Mucosa of descending colon (tissue), 3 donors: ENCODE data around the gene NDE1. TPM values are rescaled to one million over a fixed set of nuclear protein-coding genes. Genes with fewer than 3 reads are reported as not detected.

Source experiments
- ATAC-seq: fragments of 200-7000 bp; cut with Tn5 transposase; one replicate; pipeline ENCODE4 v1.9.1; 2020; ENCODE audit warnings: mild to moderate bottlenecking, moderate library complexity
- DNase-seq, 3 donors: peaks; one replicate each; pipeline ENCODE4 v3.0.0-alpha.2; 2020
- H3K36me3 ChIP-seq: fragments of 200-600 bp; one replicate; pipeline ENCODE4 v1.8.0; 2021; ENCODE audit warnings: low read depth, mild to moderate bottlenecking
- H3K4me1 ChIP-seq: fragments of 200-600 bp; one replicate; pipeline ENCODE4 v1.8.0; 2021; ENCODE audit warnings: low read depth, mild to moderate bottlenecking
- H3K4me3 ChIP-seq: fragments of 200-600 bp; one replicate; pipeline ENCODE4 v1.8.0; 2021; ENCODE audit warnings: mild to moderate bottlenecking
- H3K9me3 ChIP-seq: fragments of 200-600 bp; one replicate; pipeline ENCODE4 v1.8.0; 2021; ENCODE audit warnings: mild to moderate bottlenecking
- intact Hi-C, 2 donors: fragments of 100-400 bp; cut with DNase I in 1 of 2; cut with micrococcal nuclease in 1 of 2; formaldehyde crosslinking; loops; one replicate each; pipeline versions ENCODE4 v1.11.0 to v1.11.1; 2022; cut with DNase I, micrococcal nuclease
- total RNA-seq, 3 donors: library from RNA; stranded (reverse); fragmentation: NEBNext Ultra II Directional in 2 of 3; extraction: Animal tissue kit (Norgen Biotek cat#: 25700) in 2 of 3; gene quantifications; one replicate each; pipeline versions ENCODE4 v1.2.1 to v1.2.4, GENCODE V29; 2021 to 2023
- TF ChIP-seq, protein P1 (sequence below): fragments of 200-600 bp; IDR thresholded peaks from one replicate; pipeline ENCODE4 v1.8.0; 2022; ENCODE audit warnings: antibody characterized with exemption, mild to moderate bottlenecking
- donor health status: DM: no; HTN: no; CAD: no; lungs with moderate emphysema.
- donor health status: DM: no; HTN: no; CAD: no.
- donor health status: DM: no; HTN: yes; CAD: no.

The NDE1 gene
- total RNA-seq, 3 donors from 2014 or later: 27.2 to 46.6 (median 33.9) TPM

GRCh38 chr16:15609286-15609649, 40.8 kb upstream of the NDE1 start:
- Histone ChIP-seq H3K4me3 (no peak overlapping the region), H3K9me3 (no peaks in the 10 kb centered on the region), H3K4me1 (no peaks in the 10 kb centered on the region), H3K36me3 (no peaks in the 10 kb centered on the region)
- TF ChIP-seq, protein P1, sequence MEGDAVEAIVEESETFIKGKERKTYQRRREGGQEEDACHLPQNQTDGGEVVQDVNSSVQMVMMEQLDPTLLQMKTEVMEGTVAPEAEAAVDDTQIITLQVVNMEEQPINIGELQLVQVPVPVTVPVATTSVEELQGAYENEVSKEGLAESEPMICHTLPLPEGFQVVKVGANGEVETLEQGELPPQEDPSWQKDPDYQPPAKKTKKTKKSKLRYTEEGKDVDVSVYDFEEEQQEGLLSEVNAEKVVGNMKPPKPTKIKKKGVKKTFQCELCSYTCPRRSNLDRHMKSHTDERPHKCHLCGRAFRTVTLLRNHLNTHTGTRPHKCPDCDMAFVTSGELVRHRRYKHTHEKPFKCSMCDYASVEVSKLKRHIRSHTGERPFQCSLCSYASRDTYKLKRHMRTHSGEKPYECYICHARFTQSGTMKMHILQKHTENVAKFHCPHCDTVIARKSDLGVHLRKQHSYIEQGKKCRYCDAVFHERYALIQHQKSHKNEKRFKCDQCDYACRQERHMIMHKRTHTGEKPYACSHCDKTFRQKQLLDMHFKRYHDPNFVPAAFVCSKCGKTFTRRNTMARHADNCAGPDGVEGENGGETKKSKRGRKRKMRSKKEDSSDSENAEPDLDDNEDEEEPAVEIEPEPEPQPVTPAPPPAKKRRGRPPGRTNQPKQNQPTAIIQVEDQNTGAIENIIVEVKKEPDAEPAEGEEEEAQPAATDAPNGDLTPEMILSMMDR: no peak
- ATAC-seq: no peak
- DNase-seq: no peak
- intact Hi-C loops: no loop called here

DNA sequence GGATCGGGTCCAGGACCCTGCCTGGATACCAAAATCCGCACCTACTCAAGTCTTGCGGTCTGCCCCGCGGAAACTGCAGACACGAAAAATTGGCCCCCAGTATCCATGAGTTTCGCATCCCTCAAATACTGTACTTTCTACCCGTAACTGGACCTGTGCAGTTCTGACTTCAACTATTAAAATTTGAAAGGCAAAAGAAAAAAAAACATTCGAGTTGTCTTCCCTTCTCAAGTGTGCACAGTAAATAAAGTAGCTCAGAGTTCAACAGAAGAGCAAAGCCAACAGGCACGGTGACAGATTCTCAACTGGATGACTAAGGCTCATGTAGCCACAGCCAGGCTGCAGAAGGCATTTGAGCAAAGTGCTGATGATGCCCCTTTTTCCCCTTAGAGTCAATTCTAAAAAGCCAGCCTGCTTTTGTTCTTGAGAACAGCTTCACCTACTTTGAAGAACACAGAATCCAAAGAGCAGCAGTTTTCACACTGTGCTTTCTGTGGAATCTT, 39.6 kb upstream of the NDE1 start:
- TF ChIP-seq, protein P1: no peak
- ATAC-seq: no peak
- no peak for DNase-seq
- intact Hi-C loops: no loop called here
- Histone ChIP-seq H3K9me3 (no peaks in the 10 kb centered on the region), H3K36me3 (no peaks in the 10 kb centered on the region), H3K4me1 (no peaks in the 10 kb centered on the region), H3K4me3 (no peak overlapping the region)

- Histone ChIP-seq H3K4me1 (no peaks in the 10 kb centered on the region), H3K9me3 (no peaks in the 10 kb centered on the region), H3K36me3 (peaks cover 7% of the 10 kb centered on the region), H3K4me3 (no peak overlapping the region)
- intact Hi-C loops: no loop called here
- no peak for DNase-seq
- no peak for ATAC-seq
- TF ChIP-seq, protein P1: no peak
These were observed 38.4 kb upstream of the NDE1 start for GRCh38 chr16:15611610-15612009.

- Histone ChIP-seq H3K9me3 (no peaks in the 10 kb centered on the region), H3K4me3 (no peak overlapping the region), H3K36me3 (peaks cover 7% of the 10 kb centered on the region), H3K4me1 (no peaks in the 10 kb centered on the region)
- ATAC-seq (no peak), DNase-seq (no peak)
- TF ChIP-seq, protein P1: no peak
- intact Hi-C loops: no loop called here
These were observed 36.4 kb upstream of the NDE1 start for GRCh38 chr16:15613676-15614075.

- intact Hi-C loops: no loop called here
- Histone ChIP-seq H3K36me3 (peaks cover 7% of the 10 kb centered on the region), H3K9me3 (no peaks in the 10 kb centered on the region), H3K4me3 (no peak overlapping the region), H3K4me1 (no peaks in the 10 kb centered on the region)
- DNase-seq: no peak
- no peak for ATAC-seq
- TF ChIP-seq, protein P1: no peak
These were observed 34.0 kb upstream of the NDE1 start for GRCh38 chr16:15616012-15616411.
